ENCODE results near the gene PKNOX1. TPM values are rescaled to one million over a fixed set of nuclear protein-coding genes. Genes with fewer than 3 reads are reported as not detected.
A peak's percentile ranks its signal among the peaks of the same experiment; 100 is the strongest.

PKNOX1 gene
- total RNA-seq, 1 donor from 2014 or later = 8.2 TPM

DNA sequence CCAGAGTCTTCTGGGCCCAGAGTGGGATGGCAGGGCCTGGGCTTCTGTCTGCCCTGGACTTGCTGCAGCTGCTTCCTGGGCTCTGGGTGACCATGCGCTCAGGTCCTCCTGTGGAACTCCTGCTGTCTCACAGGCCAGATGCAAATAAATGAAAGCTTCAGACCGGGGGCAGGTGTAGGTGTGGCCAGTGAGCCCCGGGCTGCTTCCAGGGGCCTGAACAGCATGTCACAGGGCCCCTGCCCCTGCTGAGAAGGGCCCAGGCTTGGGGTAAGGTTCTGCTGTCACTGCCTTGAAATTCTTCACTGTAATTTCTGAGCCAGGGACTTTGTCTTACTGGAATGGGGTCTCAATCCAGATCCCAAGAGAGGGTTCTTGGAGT lies 2.5 kb upstream of the PKNOX1 start:
- Mint-ChIP-seq H3K4me1 (ENCODE audit: unreplicated experiment) (peaks cover 16% of the 10 kb centered on the region), H3K27ac (ENCODE audit: unreplicated experiment) (no peak overlapping the region), H3K9me3 (ENCODE audit: unreplicated experiment) (no peaks in the 10 kb centered on the region), H3K36me3 (ENCODE audit: low read depth, unreplicated experiment) (peaks cover 7% of the 10 kb centered on the region), H3K27me3 (ENCODE audit: unreplicated experiment) (peaks cover 4% of the 10 kb centered on the region), H3K4me3 (ENCODE audit: unreplicated experiment) (no peak overlapping the region)
- DNase-seq (ENCODE audit: low spot score) = no peak
- TF ChIP-seq, protein P1, sequence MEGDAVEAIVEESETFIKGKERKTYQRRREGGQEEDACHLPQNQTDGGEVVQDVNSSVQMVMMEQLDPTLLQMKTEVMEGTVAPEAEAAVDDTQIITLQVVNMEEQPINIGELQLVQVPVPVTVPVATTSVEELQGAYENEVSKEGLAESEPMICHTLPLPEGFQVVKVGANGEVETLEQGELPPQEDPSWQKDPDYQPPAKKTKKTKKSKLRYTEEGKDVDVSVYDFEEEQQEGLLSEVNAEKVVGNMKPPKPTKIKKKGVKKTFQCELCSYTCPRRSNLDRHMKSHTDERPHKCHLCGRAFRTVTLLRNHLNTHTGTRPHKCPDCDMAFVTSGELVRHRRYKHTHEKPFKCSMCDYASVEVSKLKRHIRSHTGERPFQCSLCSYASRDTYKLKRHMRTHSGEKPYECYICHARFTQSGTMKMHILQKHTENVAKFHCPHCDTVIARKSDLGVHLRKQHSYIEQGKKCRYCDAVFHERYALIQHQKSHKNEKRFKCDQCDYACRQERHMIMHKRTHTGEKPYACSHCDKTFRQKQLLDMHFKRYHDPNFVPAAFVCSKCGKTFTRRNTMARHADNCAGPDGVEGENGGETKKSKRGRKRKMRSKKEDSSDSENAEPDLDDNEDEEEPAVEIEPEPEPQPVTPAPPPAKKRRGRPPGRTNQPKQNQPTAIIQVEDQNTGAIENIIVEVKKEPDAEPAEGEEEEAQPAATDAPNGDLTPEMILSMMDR (IDR thresholded peaks at IDR 0.05; ENCODE audit: unreplicated experiment) = no peak

DNA sequence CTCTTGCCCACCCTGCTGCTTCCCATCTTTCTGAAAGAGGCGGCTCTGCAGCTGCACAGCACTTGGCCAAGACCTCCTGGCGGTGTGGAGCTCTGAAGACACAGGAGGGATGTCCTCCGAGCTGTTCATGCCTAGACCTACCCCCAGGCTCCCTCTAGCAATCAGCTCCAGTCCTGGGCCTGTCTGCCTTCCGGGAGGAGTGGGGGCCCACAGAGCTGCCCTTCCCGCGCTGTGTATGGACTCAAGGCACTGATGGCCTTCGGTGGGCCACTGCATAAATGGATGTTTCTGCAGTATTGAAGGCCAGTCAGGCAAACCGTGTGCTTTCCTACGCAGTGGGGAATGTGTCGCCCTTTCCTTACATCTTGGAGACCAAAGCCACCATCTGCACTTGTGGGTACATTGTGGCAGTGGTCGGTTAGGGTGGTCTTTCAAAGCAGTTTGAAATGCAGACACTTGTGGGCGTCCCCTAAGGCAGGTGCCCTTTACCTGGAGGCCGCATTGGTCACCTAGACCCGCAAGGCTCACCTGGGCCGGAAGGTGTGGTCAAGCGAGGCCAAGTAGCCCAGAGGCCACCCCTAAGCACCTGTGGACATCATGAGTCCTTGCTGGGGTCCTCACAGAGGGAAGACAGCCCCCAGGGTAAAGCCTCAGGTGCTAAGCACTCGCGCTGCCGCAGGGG lies 912 bp upstream of the PKNOX1 start:
- Mint-ChIP-seq H3K9me3 (ENCODE audit: unreplicated experiment) (no peaks in the 10 kb centered on the region), H3K4me1 (ENCODE audit: unreplicated experiment) (peaks cover 17% of the 10 kb centered on the region), H3K36me3 (ENCODE audit: low read depth, unreplicated experiment) (peaks cover 16% of the 10 kb centered on the region), H3K4me3 (ENCODE audit: unreplicated experiment) (peak overlapping the region; percentile 47), H3K27me3 (ENCODE audit: unreplicated experiment) (peaks cover 4% of the 10 kb centered on the region), H3K27ac (ENCODE audit: unreplicated experiment) (no peak overlapping the region)
- TF ChIP-seq, protein P1 (IDR thresholded peaks at IDR 0.05; ENCODE audit: unreplicated experiment) = no peak
- DNase-seq (ENCODE audit: low spot score) = no peak

DNA sequence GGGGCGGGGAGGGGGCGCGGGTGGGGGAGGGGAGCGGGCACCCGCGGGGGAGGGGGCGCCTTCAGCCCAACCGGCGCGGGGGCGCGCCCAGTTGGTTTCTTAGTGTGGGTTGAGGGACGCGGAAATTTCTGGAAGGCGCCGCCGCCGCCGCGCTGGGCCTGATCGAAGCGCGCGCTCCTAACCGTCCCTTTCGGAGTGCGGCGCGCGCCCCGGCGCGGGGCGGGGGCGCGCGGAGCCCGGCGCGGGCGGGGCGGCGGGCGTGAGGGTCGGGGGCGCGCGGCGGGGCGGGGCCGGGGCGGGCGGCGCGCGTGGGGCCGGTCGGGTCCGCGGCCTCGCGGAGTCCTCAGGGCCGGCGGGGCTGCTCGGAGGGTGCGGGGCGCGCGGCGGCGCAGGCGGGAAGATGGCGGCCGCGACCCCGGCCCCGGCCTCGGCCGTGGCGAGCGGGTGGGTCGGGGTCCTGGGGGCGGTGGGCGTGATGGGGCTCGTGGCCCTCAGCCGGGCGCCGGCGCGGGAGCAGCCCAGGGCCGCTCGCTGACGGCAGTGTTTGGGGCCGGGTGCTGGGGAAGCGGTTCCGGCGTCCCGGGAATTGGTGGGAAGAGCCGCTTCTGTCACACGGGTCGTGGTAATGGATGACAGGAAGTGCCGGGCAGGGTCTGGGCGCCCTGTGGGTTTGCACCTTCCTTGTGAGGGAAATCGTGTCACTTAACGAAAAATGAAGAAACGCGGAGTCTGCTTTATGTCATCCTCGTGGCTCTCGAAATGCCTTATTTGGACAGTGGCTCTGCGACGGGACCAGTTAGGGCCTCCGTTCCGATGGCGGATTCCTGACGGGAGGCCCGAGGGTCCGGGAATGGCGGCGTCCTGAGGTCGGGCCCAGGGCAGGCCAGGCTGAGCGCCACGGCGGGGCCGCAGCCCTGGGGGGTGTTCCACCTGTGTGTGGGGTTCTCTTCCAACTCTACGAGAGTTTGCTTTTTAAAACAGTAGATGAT lies 764 bp downstream of the PKNOX1 start:
- peak overlapping the region; percentile 90 for H3K4me3 Mint-ChIP-seq (ENCODE audit: unreplicated experiment)
- peak overlapping the region; percentile 93 for H3K27ac Mint-ChIP-seq (ENCODE audit: unreplicated experiment)
- peak; percentile 60 for DNase-seq (ENCODE audit: low spot score)
- peaks cover 4% of the 10 kb centered on the region for H3K27me3 Mint-ChIP-seq (ENCODE audit: unreplicated experiment)
- peaks cover 20% of the 10 kb centered on the region for H3K36me3 Mint-ChIP-seq (ENCODE audit: low read depth, unreplicated experiment)
- TF ChIP-seq, protein P1 (IDR thresholded peaks at IDR 0.05; ENCODE audit: unreplicated experiment) = no peak
- H3K9me3 Mint-ChIP-seq (ENCODE audit: unreplicated experiment) = no peaks in the 10 kb centered on the region
- peaks cover 17% of the 10 kb centered on the region for H3K4me1 Mint-ChIP-seq (ENCODE audit: unreplicated experiment)

- Mint-ChIP-seq H3K4me3 (ENCODE audit: unreplicated experiment) (peak overlapping the region; percentile 90), H3K4me1 (ENCODE audit: unreplicated experiment) (peaks cover 18% of the 10 kb centered on the region), H3K36me3 (ENCODE audit: low read depth, unreplicated experiment) (peaks cover 20% of the 10 kb centered on the region), H3K27me3 (ENCODE audit: unreplicated experiment) (peaks cover 4% of the 10 kb centered on the region), H3K9me3 (ENCODE audit: unreplicated experiment) (no peaks in the 10 kb centered on the region), H3K27ac (ENCODE audit: unreplicated experiment) (peak overlapping the region; percentile 93)
- DNase-seq (ENCODE audit: low spot score) = no peak
- TF ChIP-seq, protein P1 (IDR thresholded peaks at IDR 0.05; ENCODE audit: unreplicated experiment) = no peak
These were observed 1.7 kb downstream of the PKNOX1 start for GRCh38 chr21:42975886-42976608.
